Measurements from ENCODE around the gene TMEM232.

TMEM232 gene

DNA sequence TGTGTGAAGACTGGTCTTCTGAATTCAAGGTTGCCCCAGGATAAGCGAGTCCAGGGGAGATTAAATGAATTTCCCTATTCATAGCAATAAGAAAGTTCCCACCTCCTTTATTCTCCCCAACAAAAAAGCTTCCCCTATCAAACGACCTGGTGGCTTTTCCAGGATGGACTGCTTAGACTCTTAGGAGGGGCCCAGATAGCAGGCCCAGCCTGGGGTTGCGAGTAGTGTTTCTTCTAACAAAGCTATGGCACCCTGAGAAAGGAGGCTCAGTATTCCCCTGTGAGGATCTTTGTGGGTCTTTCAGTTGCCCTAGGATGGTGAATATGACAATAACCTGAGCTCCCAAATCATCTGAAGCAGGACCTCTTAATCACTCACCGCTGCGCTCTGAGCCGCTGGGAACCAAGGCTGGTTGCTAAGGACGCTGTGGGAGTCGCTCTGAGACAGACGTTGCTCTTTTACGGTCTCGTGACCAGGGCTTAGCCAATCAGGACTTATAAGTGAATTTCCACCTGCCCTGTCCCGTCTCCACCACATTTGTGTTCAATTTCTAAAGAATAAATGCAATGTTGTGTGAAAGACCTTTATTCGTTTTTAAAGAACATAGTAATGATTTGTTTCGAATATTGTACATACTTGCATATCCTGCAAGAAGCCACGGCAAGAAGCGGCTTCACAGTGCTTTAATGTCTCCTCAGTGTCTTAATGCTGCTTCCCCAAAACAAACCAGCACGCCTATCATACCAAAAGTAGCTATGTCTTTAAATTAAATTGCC is at the start of gene TMEM232:
TMEM232 (minus strand) TSS at position 423 of the 776 bp plus-strand sequence. CDS start 59,319 bp downstream, outside the sequence.
- Histone ChIP-seq H3K27me3 (ENCODE audit: low read depth, low read length) (no peaks in the 10 kb centered on the region), H3K27ac (ENCODE audit: low read length) (no peak within 1 kb of the TSS), H3K4me3 (ENCODE audit: low read depth in 1 of 2, low read length in 2 of 2) (peak within 1 kb of the TSS; percentile 72 to 84), H3K4me1 (ENCODE audit: control insufficient read depth in 1 of 2, insufficient read depth in 2 of 2, low read length in 2 of 2) (no peaks in the 10 kb centered on the region), H3K9me3 (ENCODE audit: control insufficient read depth in 1 of 2, low read length in 2 of 2) (no peaks in the 10 kb centered on the region), H3K36me3 (ENCODE audit: control insufficient read depth in 1 of 2, insufficient read depth in 2 of 2, low read length in 2 of 2) (no peaks in the 10 kb centered on the region)

DNA sequence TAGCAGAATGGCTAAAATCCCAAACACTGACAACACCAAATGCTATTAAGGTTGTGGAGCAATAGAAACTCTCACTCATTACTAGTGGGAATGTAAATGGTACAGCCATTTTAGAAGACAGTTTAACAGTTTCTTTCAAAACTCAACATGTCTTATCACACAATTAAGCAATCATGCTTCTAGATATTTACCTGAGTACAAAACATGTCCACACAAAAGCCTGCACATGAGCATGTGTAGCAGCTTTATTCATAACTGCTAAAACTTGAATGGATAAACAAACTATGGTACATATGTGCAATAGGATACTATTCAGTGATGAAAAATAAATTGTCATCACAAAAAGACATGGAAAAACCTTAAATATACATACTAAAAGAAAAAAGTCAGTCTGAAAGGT is 43.8 kb upstream of the TMEM232 start:
- H3K4me3 ChIP-seq (ENCODE audit: low read depth in 1 of 2, low read length in 2 of 2): no peak overlapping the region
- no peaks in the 10 kb centered on the region for H3K9me3 ChIP-seq (ENCODE audit: control insufficient read depth in 1 of 2, low read length in 2 of 2)
- no peaks in the 10 kb centered on the region for H3K4me1 ChIP-seq (ENCODE audit: control insufficient read depth in 1 of 2, insufficient read depth in 2 of 2, low read length in 2 of 2)
- H3K27me3 ChIP-seq (ENCODE audit: low read depth, low read length): no peaks in the 10 kb centered on the region
- H3K27ac ChIP-seq (ENCODE audit: low read length): no peak overlapping the region
- H3K36me3 ChIP-seq (ENCODE audit: control insufficient read depth in 1 of 2, insufficient read depth in 2 of 2, low read length in 2 of 2): no peaks in the 10 kb centered on the region

DNA sequence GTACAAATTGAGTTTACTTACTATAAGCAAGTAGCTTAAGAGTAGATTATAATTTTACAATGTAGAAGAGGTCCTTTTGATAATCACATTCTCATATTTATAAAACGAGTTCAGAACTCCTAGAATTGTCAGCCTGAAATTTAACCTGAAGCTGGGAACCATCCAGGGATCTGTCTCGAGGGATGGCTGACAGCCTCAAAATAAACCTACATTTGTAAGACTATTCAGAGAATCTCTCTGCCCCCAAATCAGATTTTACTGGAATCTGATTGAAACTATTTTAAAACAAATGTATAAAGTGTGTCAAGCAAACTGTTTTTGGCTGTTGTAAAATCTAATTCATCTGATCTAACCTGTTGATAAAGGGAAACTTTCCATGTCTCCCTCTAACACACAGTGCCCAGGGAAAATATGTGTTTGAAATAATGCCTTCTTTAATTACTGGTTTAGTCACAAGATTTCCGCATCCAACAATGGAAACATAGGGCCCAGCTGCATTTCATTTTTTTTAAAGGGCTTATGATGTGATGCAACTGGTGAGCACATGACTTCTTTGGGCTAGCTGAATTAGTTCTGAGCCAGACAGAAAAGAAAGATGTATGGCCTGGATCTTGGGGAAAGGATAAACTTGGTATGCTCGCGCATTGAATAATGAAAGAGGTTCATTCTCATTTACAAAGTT is 42.7 kb upstream of the TMEM232 start:
- no peaks in the 10 kb centered on the region for H3K27me3 ChIP-seq (ENCODE audit: low read depth, low read length)
- no peaks in the 10 kb centered on the region for H3K36me3 ChIP-seq (ENCODE audit: control insufficient read depth in 1 of 2, insufficient read depth in 2 of 2, low read length in 2 of 2)
- no peaks in the 10 kb centered on the region for H3K9me3 ChIP-seq (ENCODE audit: control insufficient read depth in 1 of 2, low read length in 2 of 2)
- H3K4me3 ChIP-seq (ENCODE audit: low read depth in 1 of 2, low read length in 2 of 2): no peak overlapping the region
- H3K4me1 ChIP-seq (ENCODE audit: control insufficient read depth in 1 of 2, insufficient read depth in 2 of 2, low read length in 2 of 2): no peaks in the 10 kb centered on the region
- no peak overlapping the region for H3K27ac ChIP-seq (ENCODE audit: low read length)

DNA sequence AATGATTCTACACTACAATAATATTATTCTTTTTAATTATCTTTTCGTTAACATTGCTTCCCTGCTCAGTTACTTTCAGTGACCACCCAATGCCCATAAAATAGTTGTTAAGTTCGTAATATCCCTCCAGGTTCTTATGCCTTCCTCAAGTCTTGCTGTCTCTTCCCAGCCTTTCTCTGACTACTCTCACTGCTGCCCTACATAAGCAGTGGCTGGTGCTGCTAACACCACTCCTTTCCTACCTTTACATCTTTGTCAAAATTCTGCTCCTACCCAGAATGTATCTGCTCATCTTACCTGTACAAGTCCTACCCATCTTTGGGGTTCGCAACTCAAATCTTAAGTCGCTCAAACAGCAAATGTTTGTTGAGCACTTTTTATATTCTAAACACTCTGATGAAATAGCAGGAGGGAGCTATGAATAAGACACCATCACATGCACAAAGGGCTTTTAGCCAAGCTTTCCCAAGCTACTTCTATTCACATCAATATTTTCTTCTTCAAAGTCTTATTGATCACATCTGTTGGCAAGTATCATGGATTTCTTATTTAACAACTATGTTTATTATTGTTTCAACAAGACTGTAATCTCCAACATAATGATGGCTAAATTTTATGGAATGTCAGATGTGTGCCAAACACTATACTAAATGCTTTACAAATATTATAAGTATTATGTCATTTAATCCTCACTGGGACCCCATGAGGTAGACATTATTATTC is 41.8 kb upstream of the TMEM232 start:
- H3K4me3 ChIP-seq (ENCODE audit: low read depth in 1 of 2, low read length in 2 of 2): no peak overlapping the region
- H3K4me1 ChIP-seq (ENCODE audit: control insufficient read depth in 1 of 2, insufficient read depth in 2 of 2, low read length in 2 of 2): no peaks in the 10 kb centered on the region
- no peak overlapping the region for H3K27ac ChIP-seq (ENCODE audit: low read length)
- H3K27me3 ChIP-seq (ENCODE audit: low read depth, low read length): no peaks in the 10 kb centered on the region
- no peaks in the 10 kb centered on the region for H3K9me3 ChIP-seq (ENCODE audit: control insufficient read depth in 1 of 2, low read length in 2 of 2)
- no peaks in the 10 kb centered on the region for H3K36me3 ChIP-seq (ENCODE audit: control insufficient read depth in 1 of 2, insufficient read depth in 2 of 2, low read length in 2 of 2)

DNA sequence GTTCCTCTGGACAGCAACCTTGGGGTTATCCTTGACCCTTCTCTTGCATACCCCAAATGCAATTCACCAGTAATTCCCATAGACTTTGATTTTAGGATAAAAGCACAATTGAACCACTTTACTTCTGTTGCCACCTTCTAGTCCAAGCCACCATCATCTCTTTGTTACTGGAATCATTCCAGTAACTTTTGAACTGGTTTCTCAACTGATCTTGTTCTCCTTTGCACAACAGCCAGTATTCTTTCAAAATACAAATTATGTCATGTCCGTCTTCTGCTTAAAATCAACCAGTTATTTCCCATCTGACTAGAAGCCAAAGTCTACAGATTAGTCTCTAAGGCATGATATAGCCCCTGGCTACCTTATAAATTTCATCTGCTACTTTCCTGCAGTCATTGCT is 33.7 kb upstream of the TMEM232 start:
- Histone ChIP-seq H3K27me3 (ENCODE audit: low read depth, low read length) (no peaks in the 10 kb centered on the region), H3K4me1 (ENCODE audit: control insufficient read depth in 1 of 2, insufficient read depth in 2 of 2, low read length in 2 of 2) (no peaks in the 10 kb centered on the region), H3K9me3 (ENCODE audit: control insufficient read depth in 1 of 2, low read length in 2 of 2) (no peaks in the 10 kb centered on the region), H3K36me3 (ENCODE audit: control insufficient read depth in 1 of 2, insufficient read depth in 2 of 2, low read length in 2 of 2) (peaks cover 47 to 50% of the 10 kb centered on the region in 2 donors), H3K4me3 (ENCODE audit: low read depth in 1 of 2, low read length in 2 of 2) (no peak overlapping the region), H3K27ac (ENCODE audit: low read length) (no peak overlapping the region)

DNA sequence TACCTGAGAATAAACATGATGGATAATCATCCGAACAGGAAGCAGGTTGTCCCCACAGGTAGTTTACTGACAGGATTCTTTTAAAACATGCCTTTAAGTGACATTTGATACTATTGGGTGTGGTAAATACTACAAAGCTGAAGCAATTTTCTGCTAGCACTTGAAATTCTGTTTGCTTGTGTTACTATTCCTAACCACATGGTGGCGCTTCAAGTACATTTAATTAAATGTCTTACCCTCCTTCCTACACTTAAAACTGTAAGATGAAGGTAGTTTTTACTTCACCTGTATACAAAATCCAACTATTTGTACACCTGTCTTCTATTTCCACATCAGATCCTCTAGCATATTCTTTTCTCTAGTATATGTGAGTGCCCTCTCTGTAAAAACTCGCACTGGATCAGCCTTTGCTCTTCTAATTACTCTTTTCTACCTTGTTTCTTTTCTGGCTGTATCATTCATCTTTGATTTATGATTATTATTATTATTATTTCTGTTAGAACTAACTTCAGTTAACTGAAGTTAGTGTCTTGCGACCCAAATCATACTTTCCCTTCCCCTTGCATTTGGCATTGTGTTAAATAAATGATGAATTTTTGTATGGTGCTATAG is 30.8 kb upstream of the TMEM232 start:
- Histone ChIP-seq H3K4me3 (ENCODE audit: low read depth in 1 of 2, low read length in 2 of 2) (no peak overlapping the region), H3K4me1 (ENCODE audit: control insufficient read depth in 1 of 2, insufficient read depth in 2 of 2, low read length in 2 of 2) (no peaks in the 10 kb centered on the region), H3K36me3 (ENCODE audit: control insufficient read depth in 1 of 2, insufficient read depth in 2 of 2, low read length in 2 of 2) (peaks cover 45 to 50% of the 10 kb centered on the region in 2 donors), H3K9me3 (ENCODE audit: control insufficient read depth in 1 of 2, low read length in 2 of 2) (no peaks in the 10 kb centered on the region), H3K27ac (ENCODE audit: low read length) (no peak overlapping the region), H3K27me3 (ENCODE audit: low read depth, low read length) (no peaks in the 10 kb centered on the region)

DNA sequence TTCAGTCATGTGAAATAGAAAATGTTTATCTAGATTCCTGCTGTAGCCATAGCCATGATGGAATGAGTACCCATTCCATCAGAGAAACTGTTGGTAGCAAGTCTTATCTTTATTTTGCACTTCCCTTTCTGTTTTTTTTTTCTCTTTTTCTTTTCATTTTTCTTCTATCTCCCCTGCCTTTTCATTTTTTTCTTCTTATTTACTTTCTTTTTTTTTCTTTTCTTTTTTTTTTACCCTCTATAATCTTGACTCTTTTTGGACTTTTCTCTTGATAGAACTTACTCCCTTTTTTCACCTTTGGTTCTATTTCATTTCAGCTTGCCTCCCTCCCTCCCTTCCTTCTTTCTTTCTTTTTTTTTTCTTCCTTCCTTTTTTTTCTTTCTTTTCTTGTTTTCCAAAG is 27.7 kb upstream of the TMEM232 start:
- Histone ChIP-seq H3K9me3 (ENCODE audit: control insufficient read depth in 1 of 2, low read length in 2 of 2) (no peaks in the 10 kb centered on the region), H3K27ac (ENCODE audit: low read length) (no peak overlapping the region), H3K4me1 (ENCODE audit: control insufficient read depth in 1 of 2, insufficient read depth in 2 of 2, low read length in 2 of 2) (no peaks in the 10 kb centered on the region), H3K36me3 (ENCODE audit: control insufficient read depth in 1 of 2, insufficient read depth in 2 of 2, low read length in 2 of 2) (peaks cover 19 to 35% of the 10 kb centered on the region in 2 donors), H3K4me3 (ENCODE audit: low read depth in 1 of 2, low read length in 2 of 2) (no peak overlapping the region), H3K27me3 (ENCODE audit: low read depth, low read length) (no peaks in the 10 kb centered on the region)

DNA sequence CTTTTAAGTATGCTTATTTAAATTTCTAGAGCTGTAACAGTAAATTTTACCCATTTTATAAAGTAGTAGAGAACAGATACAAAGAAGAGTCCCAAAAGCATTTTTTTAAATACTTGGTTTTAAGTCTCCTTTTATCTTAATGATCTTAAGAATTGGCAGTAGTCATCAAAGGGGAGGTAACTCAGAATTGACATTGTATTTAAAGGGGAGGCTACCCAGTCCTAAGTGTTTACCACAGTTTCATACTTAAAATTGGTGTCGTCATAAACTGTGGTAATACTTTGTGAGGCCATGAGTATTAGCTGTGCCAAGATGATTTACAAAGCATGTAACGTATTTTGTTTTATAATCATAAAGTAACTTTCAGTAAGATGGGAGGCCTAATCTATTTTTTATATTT is 27.1 kb upstream of the TMEM232 start:
- Histone ChIP-seq H3K4me3 (ENCODE audit: low read depth in 1 of 2, low read length in 2 of 2) (no peak overlapping the region), H3K9me3 (ENCODE audit: control insufficient read depth in 1 of 2, low read length in 2 of 2) (no peaks in the 10 kb centered on the region), H3K4me1 (ENCODE audit: control insufficient read depth in 1 of 2, insufficient read depth in 2 of 2, low read length in 2 of 2) (no peaks in the 10 kb centered on the region), H3K36me3 (ENCODE audit: control insufficient read depth in 1 of 2, insufficient read depth in 2 of 2, low read length in 2 of 2) (peaks cover 19 to 35% of the 10 kb centered on the region in 2 donors), H3K27ac (ENCODE audit: low read length) (no peak overlapping the region), H3K27me3 (ENCODE audit: low read depth, low read length) (no peaks in the 10 kb centered on the region)

DNA sequence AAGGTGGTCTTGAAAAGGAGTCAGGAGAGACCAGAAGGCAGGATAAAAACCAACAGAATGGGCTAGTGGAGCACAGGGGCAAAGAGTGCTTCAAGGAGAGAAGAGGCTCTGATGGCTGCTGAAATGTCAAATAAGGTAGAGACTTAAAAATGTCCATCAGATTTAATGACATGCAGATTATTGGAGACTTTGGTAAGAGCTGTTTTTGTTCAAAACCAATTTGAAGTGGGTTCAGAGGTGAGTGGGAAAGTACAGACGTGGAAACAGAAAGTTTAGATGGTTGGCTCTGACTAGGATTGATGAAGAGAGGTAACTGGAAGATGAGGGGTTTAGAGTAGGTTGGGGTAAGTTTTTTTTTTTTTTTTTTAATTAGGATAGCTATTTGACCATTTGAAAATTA is 26.5 kb upstream of the TMEM232 start:
- H3K4me3 ChIP-seq (ENCODE audit: low read depth in 1 of 2, low read length in 2 of 2): no peak overlapping the region
- no peaks in the 10 kb centered on the region for H3K27me3 ChIP-seq (ENCODE audit: low read depth, low read length)
- no peaks in the 10 kb centered on the region for H3K4me1 ChIP-seq (ENCODE audit: control insufficient read depth in 1 of 2, insufficient read depth in 2 of 2, low read length in 2 of 2)
- H3K27ac ChIP-seq (ENCODE audit: low read length): no peak overlapping the region
- peaks cover 16 to 35% of the 10 kb centered on the region in 2 donors for H3K36me3 ChIP-seq (ENCODE audit: control insufficient read depth in 1 of 2, insufficient read depth in 2 of 2, low read length in 2 of 2)
- H3K9me3 ChIP-seq (ENCODE audit: control insufficient read depth in 1 of 2, low read length in 2 of 2): no peaks in the 10 kb centered on the region

DNA sequence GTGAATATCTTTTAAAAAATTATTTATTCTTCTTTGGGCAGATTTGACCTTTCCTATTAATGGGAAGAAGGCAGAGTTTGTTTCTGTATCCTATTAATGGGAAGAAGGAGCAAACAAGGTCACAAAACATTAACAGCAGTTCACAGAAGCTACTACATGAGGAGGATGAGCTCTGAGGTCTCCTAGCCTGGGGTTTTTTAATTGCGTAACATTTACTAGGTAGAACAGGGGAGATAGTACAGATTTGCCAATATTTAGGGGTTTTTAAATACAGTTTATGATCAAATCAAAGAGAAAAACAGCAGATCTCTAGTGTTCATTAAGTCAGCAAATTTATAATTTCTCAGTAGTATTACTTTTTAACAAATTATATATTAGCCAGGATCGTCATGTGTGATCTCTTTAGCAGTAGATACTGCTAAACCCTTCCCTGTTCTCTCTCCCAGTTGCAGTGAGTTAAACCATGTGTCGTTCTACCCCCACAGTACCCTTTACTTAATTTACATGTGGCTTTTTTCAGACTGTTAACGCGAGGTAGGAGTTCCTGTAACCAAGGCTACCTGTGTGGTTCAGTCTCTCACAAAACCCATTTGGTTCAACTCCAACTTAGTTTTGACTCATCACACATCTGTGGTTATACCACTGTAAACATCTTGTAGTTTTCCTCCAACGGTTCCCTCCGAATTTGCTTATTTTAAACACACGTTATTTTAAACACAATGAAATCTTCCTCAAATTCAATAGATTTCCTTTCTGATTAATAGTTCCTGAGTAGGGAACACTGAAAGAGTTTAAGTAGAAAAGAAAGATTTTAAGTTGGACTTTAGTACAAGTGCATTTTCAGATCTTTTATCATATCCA is 25.7 kb upstream of the TMEM232 start:
- Histone ChIP-seq H3K4me3 (ENCODE audit: low read depth in 1 of 2, low read length in 2 of 2) (no peak overlapping the region), H3K4me1 (ENCODE audit: control insufficient read depth in 1 of 2, insufficient read depth in 2 of 2, low read length in 2 of 2) (no peaks in the 10 kb centered on the region), H3K27me3 (ENCODE audit: low read depth, low read length) (no peaks in the 10 kb centered on the region), H3K27ac (ENCODE audit: low read length) (no peak overlapping the region), H3K36me3 (ENCODE audit: control insufficient read depth in 1 of 2, insufficient read depth in 2 of 2, low read length in 2 of 2) (peaks cover 14 to 32% of the 10 kb centered on the region in 2 donors), H3K9me3 (ENCODE audit: control insufficient read depth in 1 of 2, low read length in 2 of 2) (no peaks in the 10 kb centered on the region)
